Prostate gland (tissue), 2 donors: ENCODE results near the gene RINL.

Experiments
- CTCF ChIP-seq, 4 experiments: fragments of 200-600 bp in 2 of 4; fragments of 450-650 bp in 2 of 4; sonication (generic) in 2 of 4; IDR thresholded peaks; 1 replicate in 3 of 4; 2 replicates in 1 of 4; pipeline ENCODE4 v1.5.1; 2016 to 2019; ENCODE audit warnings: antibody characterized with exemption in 4 of 4, mild to moderate bottlenecking in 2 of 4, moderate library complexity in 2 of 4
- POLR2A ChIP-seq: fragments of 450-650 bp; IDR thresholded peaks from one replicate; pipeline ENCODE4 v1.6.1; 2016; ENCODE audit warnings: antibody characterized with exemption, mild to moderate bottlenecking

GRCh38 chr19:38920602-38921419 lies 42.7 kb upstream of the RINL start:
- TF ChIP-seq CTCF (IDR thresholded peaks at IDR 0.05) (no peak), POLR2A (no peak)
